IMR-90 (cell line): Measurements from ENCODE around the gene CPEB1. TPM values are rescaled to one million over a fixed set of nuclear protein-coding genes. Genes with fewer than 3 reads are reported as not detected.

Experiments used
- ATAC-seq: fragments of 200-7000 bp; cut with Tn5 transposase; 2 replicates; pipeline ENCODE4 v1.9.1; 2020; ENCODE audit warnings: low read depth, mild to moderate bottlenecking, moderate library complexity
- BruUV-seq: library from RNA; stranded (reverse); fragments of 400-500 nt; replicated peaks from 2 replicates; lab custom pipeline; 2021; lab: Mats Ljungman, UMichigan
- CTCF ChIA-PET: fragments of 300-600 bp; formaldehyde crosslinking; extraction: SDS; loops from one replicate; lab custom pipeline; 2021; ENCODE audit warnings: antibody characterized with exemption; lab: Yijun Ruan, JAX
- POLR2A ChIA-PET: fragments of 300-600 bp; sonication (Branson Sonifier 250); formaldehyde crosslinking; loops from one replicate; lab custom pipeline; 2022; ENCODE audit warnings: antibody characterized with exemption; ENCODE audit not compliant: unreplicated experiment; lab: Charles Lee
- DNase-seq: peaks from one replicate; pipeline ENCODE4 v3.0.0; 2013
- H2AFZ ChIP-seq: replicated peaks from 2 replicates; pipeline ENCODE3; 2013; ENCODE audit warnings: low read length, mild to moderate bottlenecking; ENCODE audit not compliant: poor library complexity
- H2AK5ac ChIP-seq: 2 replicates; pipeline ENCODE4 v1.6.1; 2013; ENCODE audit warnings: low read depth, low read length, inconsistent platforms
- H2AK9ac ChIP-seq: replicated peaks from 2 replicates; pipeline ENCODE3; 2013; ENCODE audit warnings: mild to moderate bottlenecking, low read depth, low read length, moderate library complexity; ENCODE audit not compliant: poor library complexity
- H2BK120ac ChIP-seq: 2 replicates; pipeline ENCODE4 v1.6.1; 2013; ENCODE audit warnings: low read depth, low read length, inconsistent platforms
- H2BK15ac ChIP-seq: 3 replicates; pipeline ENCODE4 v1.6.1; 2013; ENCODE audit warnings: low read depth, low read length, inconsistent platforms
- H2BK20ac ChIP-seq: 2 replicates; pipeline ENCODE4 v1.6.1; 2013; ENCODE audit warnings: low read depth, mild to moderate bottlenecking, inconsistent platforms, low read length, moderate library complexity
- H2BK5ac ChIP-seq: 2 replicates; pipeline ENCODE4 v1.6.1; 2013; ENCODE audit warnings: mild to moderate bottlenecking, low read depth, low read length, inconsistent platforms; ENCODE audit not compliant: poor library complexity, severe bottlenecking
- H3K14ac ChIP-seq: replicated peaks from 2 replicates; pipeline ENCODE4 v1.6.1; 2013; ENCODE audit warnings: low read depth, low read length, inconsistent platforms
- H3K18ac ChIP-seq: 2 replicates; pipeline ENCODE4 v1.6.1; 2013; ENCODE audit warnings: low read depth, low read length, control low read depth
- H3K23ac ChIP-seq: 2 replicates; pipeline ENCODE4 v1.6.1; 2013; ENCODE audit warnings: low read depth, low read length, inconsistent platforms
- H3K27ac ChIP-seq: 2 replicates; pipeline ENCODE4 v1.5.1; 2013; ENCODE audit warnings: mild to moderate bottlenecking, control low read depth, low read length; ENCODE audit not compliant: insufficient read depth
- H3K27me3 ChIP-seq: 2 replicates; pipeline ENCODE4 v1.6.1; 2013; ENCODE audit warnings: low read length; ENCODE audit not compliant: control insufficient read depth, insufficient read depth
- H3K36me3 ChIP-seq: 2 replicates; pipeline ENCODE4 v1.6.1; 2013; ENCODE audit warnings: low read length, mixed read lengths; ENCODE audit not compliant: control insufficient read depth, insufficient read depth
- H3K4ac ChIP-seq: 2 replicates; pipeline ENCODE4 v1.6.1; 2013; ENCODE audit warnings: low read depth, low read length, inconsistent platforms
- H3K4me1 ChIP-seq: 2 replicates; pipeline ENCODE4 v1.6.1; 2013; ENCODE audit warnings: low read length, mixed read lengths; ENCODE audit not compliant: control insufficient read depth, insufficient read depth
- H3K4me2 ChIP-seq: 2 replicates; pipeline ENCODE4 v1.6.1; 2013; ENCODE audit warnings: low read depth, mild to moderate bottlenecking, control low read depth, low read length, moderate library complexity
- H3K4me3 ChIP-seq: 2 replicates; pipeline ENCODE4 v1.5.1; 2013; ENCODE audit warnings: low read depth, mild to moderate bottlenecking, control low read depth, low read length, moderate library complexity; ENCODE audit not compliant: insufficient read depth
- H3K56ac ChIP-seq: 2 replicates; pipeline ENCODE4 v1.6.1; 2013; ENCODE audit warnings: low read length, inconsistent platforms; ENCODE audit not compliant: insufficient read depth; ENCODE audit errors: extremely low read depth
- H3K79me1 ChIP-seq, 2 experiments: 2 replicates each; pipeline ENCODE4 v1.6.1; 2013; ENCODE audit warnings: low read length in 2 of 2, inconsistent platforms in 1 of 2, low read depth in 1 of 2
- H3K9ac ChIP-seq: 2 replicates; pipeline ENCODE4 v1.6.1; 2013; ENCODE audit warnings: low read depth, low read length, control low read depth
- H3K9me1 ChIP-seq: 2 replicates; pipeline ENCODE4 v1.6.1; 2013; ENCODE audit warnings: low read length, inconsistent platforms; ENCODE audit not compliant: insufficient read depth
- H3K9me3 ChIP-seq: 2 replicates; pipeline ENCODE4 v1.6.1; 2013; ENCODE audit warnings: low read length; ENCODE audit not compliant: control insufficient read depth, insufficient read depth
- H4K20me1 ChIP-seq: 2 replicates; pipeline ENCODE4 v1.6.1; 2013; ENCODE audit warnings: low read length, inconsistent platforms; ENCODE audit not compliant: insufficient read depth
- H4K5ac ChIP-seq: 2 replicates; pipeline ENCODE4 v1.6.1; 2013; ENCODE audit warnings: mild to moderate bottlenecking, low read depth, low read length, control low read depth
- H4K8ac ChIP-seq, 2 experiments: 2 replicates each; pipeline ENCODE4 v1.6.1; 2013; ENCODE audit warnings: low read depth in 2 of 2, low read length in 2 of 2, control low read depth in 1 of 2, inconsistent platforms in 1 of 2
- H4K91ac ChIP-seq: 2 replicates; pipeline ENCODE4 v1.6.1; 2013; ENCODE audit warnings: low read depth, low read length, inconsistent platforms; ENCODE audit not compliant: insufficient read depth
- CEBPB ChIP-seq: IDR thresholded peaks from 2 replicates; pipeline ENCODE4 v1.6.1; 2012; ENCODE audit warnings: low read depth, low read length, improper control_type of control experiment
- FOS ChIP-seq: fragments of 150-350 bp; IDR thresholded peaks from 2 replicates; pipeline ENCODE4 v1.6.1; 2016; ENCODE audit warnings: low read depth, low read length
- MAZ ChIP-seq: IDR thresholded peaks from 2 replicates; pipeline ENCODE4 v1.6.1; 2012; ENCODE audit warnings: low read depth, mild to moderate bottlenecking, low read length, improper control_type of control experiment, moderate library complexity, borderline replicate concordance
- RFX5 ChIP-seq: IDR thresholded peaks from 2 replicates; pipeline ENCODE4 v1.8.0; 2012; ENCODE audit warnings: low read depth, mild to moderate bottlenecking, low read length, moderate library complexity
- WGBS, 2 experiments: methylation state at CpG; one replicate each; pipeline versions ENCODE4 v1.1.5 to v1.1.7; 2013; ENCODE audit warnings: missing lambda C conversion rate in 2 of 2; ENCODE audit not compliant: insufficient read length in 1 of 2; ENCODE audit errors: extremely low coverage in 2 of 2; 5-methylcytosine and 5-hydroxymethylcytosine counted together
- dilution Hi-C: fragments of 300-500 bp; cut with HindIII; formaldehyde crosslinking; loops from one replicate; pipeline ENCODE4 v1.14.3; 2018; ENCODE audit warnings: low sequenced_read_pairs; ENCODE audit not compliant: unreplicated experiment
- in situ Hi-C: fragments of 300-500 bp; cut with MboI; formaldehyde crosslinking; loops from 3 replicates; pipeline ENCODE4 v1.14.3; 2019; ENCODE audit warnings: low sequenced_read_pairs, inconsistent platforms, mixed read lengths
- intact Hi-C: fragments of 100-400 bp; cut with micrococcal nuclease; formaldehyde crosslinking; loops from 2 replicates; pipeline ENCODE4 v1.10.0; 2022
- polyA plus RNA-seq, 3 experiments: library from polyadenylated mRNA; depleted of rRNA; stranded (reverse); fragments of >200 nt; gene quantifications; 2 replicates each; pipeline ENCODE4 v1.2.3, GENCODE V29; 2012; ENCODE audit warnings: low replicate concordance in 1 of 3
- total RNA-seq: library from RNA; depleted of rRNA; stranded (reverse); fragments of >200 nt; gene quantifications from 2 replicates; pipeline ENCODE4 v1.2.3, GENCODE V29; 2012

Gene CPEB1
- total and polyA plus RNA-seq, 2 of the 4 experiments (the other 2 are of a cell fraction): 8.9 to 12.5 TPM

GRCh38 chr15:82571722-82572222 lies 75.4 kb downstream of the CPEB1 start (continued):
- TF ChIP-seq RFX5: no peak

DNA sequence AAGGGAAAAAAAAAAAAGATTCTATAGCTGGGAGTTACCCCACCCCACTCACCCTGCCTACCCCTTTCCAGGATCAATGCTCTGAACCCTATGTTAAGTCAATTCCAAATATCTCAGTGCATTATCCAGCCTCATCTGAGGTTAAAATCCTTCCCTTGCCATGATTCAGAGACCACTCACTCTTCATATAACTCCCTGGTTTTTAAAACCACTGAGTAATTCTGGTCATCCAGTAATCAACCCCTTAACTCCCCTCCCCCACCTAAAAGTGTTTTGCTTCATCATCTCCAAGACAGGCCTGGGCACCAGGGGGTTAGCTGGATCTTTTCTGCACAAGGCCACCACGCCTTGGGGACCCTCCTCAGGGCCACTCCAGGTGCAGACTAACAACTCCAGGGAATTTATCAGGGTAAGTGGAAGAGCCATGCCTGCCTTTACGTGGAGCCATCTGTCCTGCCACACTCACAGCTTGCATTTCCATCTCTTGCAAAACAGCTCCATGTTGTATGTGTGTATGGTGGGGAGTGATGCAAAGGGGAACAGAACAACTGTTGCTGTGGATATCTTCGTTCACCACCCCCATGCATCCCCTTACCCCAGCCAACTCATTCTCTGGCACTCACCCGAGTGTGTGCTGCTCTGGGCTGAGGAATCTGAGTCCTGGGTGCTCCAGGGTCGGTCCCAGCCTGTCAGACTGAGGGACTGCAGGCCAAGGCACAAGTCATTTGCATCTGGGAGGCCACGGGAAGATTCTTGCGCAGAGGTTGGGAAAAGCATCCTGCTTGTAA lies 76.2 kb downstream of the CPEB1 start:
- Histone ChIP-seq H3K27me3 (0 out of 2 replicates have a peak, but pooled peaks cover 2% of the 10 kb centered on the region), H2BK15ac (no peak overlapping the region; the same call in 2 of the 3 replicates), H3K4me3 (0 out of 2 replicates have a peak overlapping the region, but pooled peaks have one; percentile 5), H2AK9ac (peak overlapping the region; percentile 86), H3K56ac (no peak overlapping the region), H4K91ac (no peak overlapping the region), H4K8ac (peak overlapping the region; percentile 35 to 59; a peak in 3 of 4 replicates), H2BK20ac (peak overlapping the region; percentile 4; the same call in 1 of the 2 replicates), H3K9me1 (peaks cover 4% of the 10 kb centered on the region; the same call in 1 of the 2 replicates), H3K79me1 (peaks cover 0 to 7% of the 10 kb centered on the region in 2 experiments; a peak in 1 of 4 replicates), H3K4me2 (peak overlapping the region; percentile 49), H4K5ac (peak overlapping the region; percentile 23; the same call in 1 of the 2 replicates), H3K36me3 (no peaks in the 10 kb centered on the region), H3K4ac (peak overlapping the region; percentile 31), H3K18ac (peak overlapping the region; percentile 4; the same call in 1 of the 2 replicates), H2AK5ac (peak overlapping the region; percentile 60; the same call in 1 of the 2 replicates), H3K23ac (peak overlapping the region; percentile 52), H2BK5ac (peak overlapping the region; percentile 25), H3K9me3 (no peaks in the 10 kb centered on the region), H2BK120ac (no peak overlapping the region), H3K9ac (peak overlapping the region; percentile 33), H2AFZ (peak overlapping the region; percentile 96), H3K4me1 (peaks cover 11% of the 10 kb centered on the region), H3K14ac (peak overlapping the region; percentile 18), H4K20me1 (no peaks in the 10 kb centered on the region), H3K27ac (peak overlapping the region; percentile 50; the same call in 1 of the 2 replicates)
- no peak for TF ChIP-seq FOS
- TF ChIP-seq CEBPB: peak; percentile 55
- no peak for TF ChIP-seq MAZ
- BruUV-seq: no TSS peak
- in situ Hi-C loops (no loop called here), intact Hi-C loops (no loop called here), dilution Hi-C loops (no loop called here)
- ATAC-seq (0 out of 2 replicates have a peak, but pooled peaks have one; percentile 3), DNase-seq (peak; percentile 70)
- WGBS, 2 experiments: no CpG with 5 or more reads among the region's 7 CpGs
- CTCF ChIA-PET: no interaction called here
- POLR2A ChIA-PET: no interaction called here
